C4-2B (cell line): ENCODE measurements around the gene FOXC1.

Source experiments
- H3K27ac ChIP-seq: fragments of 450-650 bp; 2 replicates; pipeline ENCODE4 v1.5.1; 2017
- CTCF ChIP-seq: fragments of 450-650 bp; conservative IDR thresholded peaks from 2 replicates; pipeline ENCODE4 v1.5.1; 2017; ENCODE audit warnings: mild to moderate bottlenecking
- ZFX ChIP-seq: fragments of 450-650 bp; IDR thresholded peaks from 2 replicates; pipeline ENCODE4 v1.6.1; 2017

The FOXC1 gene

GRCh38 chr6:1629316-1629715 is 19.6 kb downstream of the FOXC1 start:
- TF ChIP-seq ZFX (no peak), CTCF (no peak)
- H3K27ac ChIP-seq: no peak overlapping the region

DNA sequence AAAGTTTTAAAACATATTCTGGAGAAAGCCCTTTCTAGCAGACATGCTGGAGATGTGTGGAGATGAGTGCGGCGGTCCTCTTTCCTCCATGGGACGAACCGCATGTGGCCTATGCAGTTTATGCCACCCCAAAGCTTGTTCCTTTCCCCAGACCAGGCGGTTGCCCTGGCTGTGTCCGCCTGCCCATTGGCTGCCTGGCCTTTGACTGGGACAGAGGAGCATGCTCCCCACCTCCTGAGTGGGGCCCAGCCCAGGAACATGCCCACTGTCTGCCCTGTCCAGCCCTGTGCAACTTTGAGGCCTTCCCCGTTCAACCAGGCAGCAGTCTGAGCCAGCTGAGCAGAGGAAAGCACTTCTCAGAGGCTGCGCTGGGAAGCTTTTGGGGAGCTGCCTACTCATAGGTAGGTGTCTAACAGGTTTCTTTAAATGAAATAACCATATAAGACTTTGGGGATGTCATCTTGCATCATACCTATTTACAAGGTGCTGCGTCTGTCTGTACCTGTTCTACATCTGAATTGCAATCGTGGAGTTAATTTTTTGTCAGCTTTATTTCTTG is 20.6 kb downstream of the FOXC1 start:
- H3K27ac ChIP-seq: no peak overlapping the region
- TF ChIP-seq ZFX (no peak), CTCF (no peak)

DNA sequence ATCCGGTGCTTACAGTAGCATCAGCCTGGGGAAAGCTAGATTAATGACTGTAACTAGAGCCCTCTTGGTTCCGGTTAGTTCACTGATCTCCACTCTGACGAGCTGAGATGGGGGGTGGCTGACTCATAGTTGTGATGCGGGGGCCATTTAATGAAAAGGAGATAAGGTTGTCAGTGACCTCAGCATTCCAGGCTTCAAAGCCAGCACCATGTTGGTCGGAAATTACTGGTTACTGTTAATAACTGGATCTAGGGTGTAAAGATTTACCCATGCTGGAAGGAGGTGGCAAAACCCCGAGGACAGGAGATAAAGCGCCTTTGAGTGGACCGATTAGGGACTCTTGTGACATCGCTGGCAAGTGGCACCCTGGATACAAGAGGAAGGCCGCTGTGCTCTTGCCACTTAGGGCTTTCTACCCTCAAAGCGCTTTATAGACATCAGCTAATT is 21.1 kb downstream of the FOXC1 start:
- no peak overlapping the region for H3K27ac ChIP-seq
- TF ChIP-seq CTCF (no peak), ZFX (no peak)

- H3K27ac ChIP-seq: no peak overlapping the region
- no peak for TF ChIP-seq CTCF
Observed at GRCh38 chr6:1631251-1631650, 21.5 kb downstream of the FOXC1 start.

GRCh38 chr6:1633366-1634021 is 23.8 kb downstream of the FOXC1 start:
- TF ChIP-seq CTCF (no peak), ZFX (no peak)
- no peak overlapping the region for H3K27ac ChIP-seq

DNA sequence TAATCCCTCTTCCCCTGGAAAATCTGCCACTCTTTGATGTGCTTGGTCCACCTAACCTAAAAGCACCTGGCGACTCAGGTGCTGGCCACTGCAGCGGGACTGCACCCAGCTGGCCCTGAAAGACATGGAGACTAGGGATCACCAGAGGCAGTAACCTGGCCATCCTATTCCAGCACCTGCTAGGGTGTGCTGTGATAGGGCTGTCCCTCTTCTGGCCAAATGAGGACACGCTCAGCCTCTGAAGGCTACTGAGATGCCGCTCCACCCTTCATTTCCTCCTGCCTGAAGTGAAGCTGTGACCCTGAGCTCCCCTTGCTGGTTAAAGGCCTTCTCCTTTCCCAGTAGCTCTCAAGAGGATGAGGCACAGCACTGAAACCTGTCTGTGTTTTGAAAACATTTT is 24.4 kb downstream of the FOXC1 start:
- no peak overlapping the region for H3K27ac ChIP-seq
- TF ChIP-seq ZFX (no peak), CTCF (no peak)

- TF ChIP-seq ZFX (no peak), CTCF (no peak)
- H3K27ac ChIP-seq: no peak overlapping the region
Observed at GRCh38 chr6:1635305-1636010, 25.7 kb downstream of the FOXC1 start.
